Spinal cord (tissue), 10 donors: ENCODE results near the gene NCL. TPM values are rescaled to one million over a fixed set of nuclear protein-coding genes. Genes with fewer than 3 reads are reported as not detected.

Experiments used
- DNase-seq, 6 donors: peaks; one replicate each; pipeline versions ENCODE4 v3.0.0 to v3.0.0-alpha.2; 2013 to 2015; ENCODE audit warnings: low spot score in 6 of 6, low read depth in 4 of 6
- H3K27ac ChIP-seq: one replicate; pipeline ENCODE4 v1.5.1; 2013; ENCODE audit warnings: low read depth, low read length, control low read depth
- H3K27me3 ChIP-seq: one replicate; pipeline ENCODE4 v1.6.1; 2013; ENCODE audit warnings: low read length; ENCODE audit not compliant: control insufficient read depth, insufficient read depth
- H3K36me3 ChIP-seq: one replicate; pipeline ENCODE4 v1.6.1; 2013; ENCODE audit warnings: low read length; ENCODE audit not compliant: control insufficient read depth, insufficient read depth
- H3K4me1 ChIP-seq: one replicate; pipeline ENCODE4 v1.6.1; 2013; ENCODE audit warnings: low read length; ENCODE audit not compliant: control insufficient read depth, insufficient read depth
- H3K4me3 ChIP-seq: one replicate; pipeline ENCODE4 v1.5.1; 2013; ENCODE audit warnings: low read depth, low read length, control low read depth
- H3K9me3 ChIP-seq: one replicate; pipeline ENCODE4 v1.6.1; 2013; ENCODE audit warnings: low read length; ENCODE audit not compliant: control insufficient read depth, insufficient read depth
- WGBS: methylation state at CpG from one replicate; pipeline ENCODE4 v1.1.5; 2013; ENCODE audit warnings: missing lambda C conversion rate; ENCODE audit not compliant: insufficient coverage; 5-methylcytosine and 5-hydroxymethylcytosine counted together
- polyA plus RNA-seq, 2 donors: library from polyadenylated mRNA; unstranded; fragments of 120-200 nt; gene quantifications; one replicate each; pipeline ENCODE4 v1.2.1, GENCODE V29; 2013; ENCODE audit not compliant: insufficient read length in 2 of 2
- total RNA-seq, 2 donors: library from RNA; depleted of rRNA in 1 of 2; stranded (reverse); fragments of 120-200 nt in 1 of 2; fragments of >200 nt in 1 of 2; gene quantifications; one replicate each; pipeline versions ENCODE4 v1.2.3 to v1.2.4, GENCODE V29; 2013 to 2014
- donor health status: healthy.

The NCL gene
- total and polyA plus RNA-seq, 4 donors, result 155 to 694 (median 376) TPM

GRCh38 chr2:231425291-231425810 is 38.9 kb downstream of the NCL start:
- no peak for DNase-seq
- 75% methylated on average over 7 of the region's 8 CpGs for WGBS
- Histone ChIP-seq H3K9me3 (no peaks in the 10 kb centered on the region), H3K4me3 (no peak overlapping the region), H3K36me3 (no peaks in the 10 kb centered on the region), H3K27ac (no peak overlapping the region), H3K27me3 (no peaks in the 10 kb centered on the region), H3K4me1 (no peaks in the 10 kb centered on the region)

GRCh38 chr2:231423176-231423575 is 41.1 kb downstream of the NCL start:
- DNase-seq, result no peak
- 87% methylated on average over 9 of the region's 10 CpGs for WGBS
- Histone ChIP-seq H3K36me3 (no peaks in the 10 kb centered on the region), H3K4me1 (no peaks in the 10 kb centered on the region), H3K4me3 (no peak overlapping the region), H3K9me3 (no peaks in the 10 kb centered on the region), H3K27me3 (no peaks in the 10 kb centered on the region), H3K27ac (no peak overlapping the region)

- no peak overlapping the region for H3K27ac ChIP-seq
- H3K9me3 ChIP-seq, result no peaks in the 10 kb centered on the region
- no peak for DNase-seq
- WGBS, result no CpG with 5 or more reads among the region's 2 CpGs
- no peak overlapping the region for H3K4me3 ChIP-seq
- H3K4me1 ChIP-seq, result no peaks in the 10 kb centered on the region
- no peaks in the 10 kb centered on the region for H3K27me3 ChIP-seq
- H3K36me3 ChIP-seq, result no peaks in the 10 kb centered on the region
Measured at GRCh38 chr2:231422056-231422455, 42.2 kb downstream of the NCL start.

- no peak for DNase-seq
- 74% methylated on average over 9 of the region's 9 CpGs for WGBS
- Histone ChIP-seq H3K27ac (no peak overlapping the region), H3K27me3 (no peaks in the 10 kb centered on the region), H3K36me3 (no peaks in the 10 kb centered on the region), H3K9me3 (no peaks in the 10 kb centered on the region), H3K4me3 (no peak overlapping the region), H3K4me1 (no peaks in the 10 kb centered on the region)
Measured at GRCh38 chr2:231421051-231421580, 43.2 kb downstream of the NCL start.

GRCh38 chr2:231418820-231419640 is 45.3 kb downstream of the NCL start:
- Histone ChIP-seq H3K27me3 (no peaks in the 10 kb centered on the region), H3K4me1 (no peaks in the 10 kb centered on the region), H3K9me3 (no peaks in the 10 kb centered on the region), H3K4me3 (no peak overlapping the region), H3K36me3 (no peaks in the 10 kb centered on the region), H3K27ac (no peak overlapping the region)
- 85% methylated on average over 25 of the region's 26 CpGs for WGBS
- DNase-seq, result no peak

GRCh38 chr2:231415029-231415428 is 49.3 kb downstream of the NCL start:
- H3K27ac ChIP-seq, result no peak overlapping the region
- no peaks in the 10 kb centered on the region for H3K9me3 ChIP-seq
- H3K4me3 ChIP-seq, result no peak overlapping the region
- H3K4me1 ChIP-seq, result peaks cover 19% of the 10 kb centered on the region
- H3K36me3 ChIP-seq, result no peaks in the 10 kb centered on the region
- H3K27me3 ChIP-seq, result no peaks in the 10 kb centered on the region
- no peak for DNase-seq

GRCh38 chr2:231413921-231414476 is 50.3 kb downstream of the NCL start:
- Histone ChIP-seq H3K27me3 (no peaks in the 10 kb centered on the region), H3K4me1 (peaks cover 19% of the 10 kb centered on the region), H3K36me3 (no peaks in the 10 kb centered on the region), H3K4me3 (no peak overlapping the region), H3K9me3 (no peaks in the 10 kb centered on the region), H3K27ac (no peak overlapping the region)
- WGBS, result 55% methylated on average over 13 of the region's 15 CpGs
- no peak for DNase-seq

- no peaks in the 10 kb centered on the region for H3K27me3 ChIP-seq
- H3K27ac ChIP-seq, result no peak overlapping the region
- no peaks in the 10 kb centered on the region for H3K9me3 ChIP-seq
- 50% methylated on average over 1 of the region's 6 CpGs for WGBS
- H3K36me3 ChIP-seq, result no peaks in the 10 kb centered on the region
- no peak for DNase-seq
- H3K4me3 ChIP-seq, result no peak overlapping the region
- H3K4me1 ChIP-seq, result peaks cover 19% of the 10 kb centered on the region
Measured at GRCh38 chr2:231413456-231413855, 50.8 kb downstream of the NCL start.

GRCh38 chr2:231412618-231412963 is 51.7 kb downstream of the NCL start:
- Histone ChIP-seq H3K27me3 (no peaks in the 10 kb centered on the region), H3K27ac (no peak overlapping the region), H3K9me3 (no peaks in the 10 kb centered on the region), H3K36me3 (no peaks in the 10 kb centered on the region), H3K4me3 (peak overlapping the region; percentile 45), H3K4me1 (peaks cover 19% of the 10 kb centered on the region)
- 36% methylated on average over 9 of the region's 9 CpGs for WGBS
- no peak for DNase-seq
